Heart right ventricle (tissue), 16 donors: ENCODE measurements around the gene SPATA3. TPM values are rescaled to one million over a fixed set of nuclear protein-coding genes. Genes with fewer than 3 reads are reported as not detected.

ENCODE experiments used
- ATAC-seq, 8 donors: fragments of 200-7000 bp; cut with Tn5 transposase; one replicate each; pipeline ENCODE4 v1.9.1; 2020; ENCODE audit warnings: mild to moderate bottlenecking in 8 of 8, moderate library complexity in 8 of 8, moderate number of reproducible peaks in 1 of 8
- DNase-seq, 2 donors: peaks; one replicate each; pipeline ENCODE4 v3.0.0-alpha.2; 2020
- H3K27ac ChIP-seq, 10 donors: fragments of 200-600 bp; sonication (generic) in 2 of 10; one replicate each; pipeline versions ENCODE4 v1.5.0 to v1.8.0; 2020 to 2022; ENCODE audit warnings: mild to moderate bottlenecking in 3 of 10
- H3K27me3 ChIP-seq, 7 donors: fragments of 200-600 bp; one replicate each; pipeline ENCODE4 v1.8.0; 2021 to 2022; ENCODE audit warnings: mild to moderate bottlenecking in 2 of 7
- H3K36me3 ChIP-seq, 9 donors: fragments of 200-600 bp; sonication (generic) in 1 of 9; one replicate each; pipeline versions ENCODE4 v1.5.0 to v1.8.0; 2020 to 2022; ENCODE audit warnings: mild to moderate bottlenecking in 2 of 9
- H3K4me1 ChIP-seq, 9 donors: fragments of 200-600 bp; sonication (generic) in 1 of 9; one replicate each; pipeline versions ENCODE4 v1.5.0 to v1.8.0; 2020 to 2022; ENCODE audit warnings: mild to moderate bottlenecking in 4 of 9
- H3K4me3 ChIP-seq, 10 donors: fragments of 200-600 bp; sonication (generic) in 2 of 10; one replicate each; pipeline versions ENCODE4 v1.5.0 to v1.8.0; 2020 to 2022; ENCODE audit warnings: mild to moderate bottlenecking in 7 of 10, moderate library complexity in 2 of 10
- H3K9me3 ChIP-seq, 11 donors: fragments of 200-600 bp in 10 of 11; sonication (generic) in 2 of 11; one replicate each; pipeline versions ENCODE4 v1.5.0 to v1.8.0; 2013 to 2022; ENCODE audit warnings: mild to moderate bottlenecking in 2 of 11, control low read depth in 1 of 11, moderate library complexity in 1 of 11
- CTCF ChIP-seq, 9 donors: fragments of 200-600 bp; sonication (generic) in 2 of 9; IDR thresholded peaks; one replicate each; pipeline versions ENCODE4 v1.5.0 to v1.8.0; 2021 to 2022; ENCODE audit warnings: antibody characterized with exemption in 9 of 9, mild to moderate bottlenecking in 5 of 9, moderate library complexity in 1 of 9
- WGBS, 2 donors: extraction: QIAGEN DNeasy Blood & Tissue Kit; methylation state at CpG; one replicate each; pipeline ENCODE4 v1.1.7; 2013; ENCODE audit warnings: inconsistent platforms in 1 of 2; 5-methylcytosine and 5-hydroxymethylcytosine counted together
- intact Hi-C, 10 donors: fragments of 100-400 bp; cut with DNase I; formaldehyde crosslinking; loops; one replicate each; pipeline versions ENCODE4 v1.11.1 to v1.14.2; 2022
- polyA plus RNA-seq, 2 donors: library from polyadenylated mRNA; stranded (reverse); fragments of 200-250 nt; gene quantifications; one replicate each; pipeline ENCODE4 v1.2.3, GENCODE V29; 2013
- total RNA-seq, 10 donors: library from RNA; stranded (reverse); fragmentation: NEBNext Ultra II Directional in 3 of 10; extraction: Animal tissue kit (Norgen Biotek cat#: 25700) in 3 of 10; gene quantifications; one replicate each; pipeline versions ENCODE4 v1.2.1 to v1.2.4, GENCODE V29; 2021 to 2023
- donor health status: Arrhythmogenic right ventricular cardiomyopathy.
- donor health status: ischemic (EF 13 %, LVEDD 7.1; RV severe dilation, severe dysfunction).
- donor health status: healthy with polysubstance abuse.
- donor health status: DM: no; HTN: yes; CAD: no.
- donor health status: DM: no; HTN: no; CAD: no.
- donor health status: ischemic (EF 25% LVEDD 6.9; RV normal size, moderate dysfunction).
- donor health status: ischemic (EF 25% LVEDD 5.7; RV mildly dilated, moderate dysfunction).
- donor health status: healthy.
- donor health status: DM: yes; HTN: yes; CAD: no.
- donor health status: Ischemic cardiomyopathy.
- donor health status: ischemic (EF 35%, LVEDD 5.7; RV mildly dilated, moderate dysfunction).
- donor health status: nonischemic (EF 11% LVEDD 7.7; RV severe dilation, severe dysfunction).
- donor health status: DM: yes; HTN: yes; CAD: no.
- donor health status: PGD.
- donor health status: ischemic (EF 29% LVEDD 5.4; RV normal size, mild dysfunction).
- donor health status: nonischemic (EF 23%, LVEDD 6.1; RV moderate dilation, normal function).

The SPATA3 gene
- total and polyA plus RNA-seq, 12 donors, result not detected

GRCh38 chr2:231038483-231039293, 42.8 kb downstream of the SPATA3 start:
- Histone ChIP-seq H3K9me3 (no peaks in the 10 kb centered on the region), H3K27ac (no peak overlapping the region), H3K4me3 (no peak overlapping the region), H3K36me3 (no peaks in the 10 kb centered on the region), H3K4me1 (peaks cover 0 to 3% (median 0%) of the 10 kb centered on the region in 9 donors), H3K27me3 (peaks cover 11 to 82% (median 68%) of the 10 kb centered on the region in 7 donors)
- ATAC-seq (no peak), DNase-seq (no peak)
- intact Hi-C loops, result no loop called here
- TF ChIP-seq CTCF (IDR thresholded peaks at IDR 0.05), result no peak
- WGBS, 2 donors, result 27% methylated on average over 21 of the region's 21 CpGs

DNA sequence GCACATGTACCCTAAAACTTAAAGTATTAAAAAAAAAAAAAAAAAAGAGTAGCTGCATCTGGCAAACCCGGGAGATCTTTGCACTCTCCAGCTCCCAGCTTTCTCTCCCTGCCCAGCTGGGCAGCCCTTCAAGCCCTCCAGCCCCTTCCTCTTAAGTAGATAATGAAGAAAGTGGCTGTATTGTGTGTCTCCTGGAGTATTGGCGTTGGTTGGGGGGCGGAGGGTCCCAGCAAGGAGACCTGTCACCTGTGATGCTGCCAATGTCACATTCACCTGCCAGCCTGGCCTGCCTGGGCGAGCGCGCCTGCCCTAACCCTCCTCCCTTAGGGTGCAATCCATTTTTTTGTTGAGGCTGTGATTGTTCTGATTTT, 43.4 kb downstream of the SPATA3 start:
- intact Hi-C loops, result no loop called here
- H3K27me3 ChIP-seq, result peaks cover 11 to 76% (median 68%) of the 10 kb centered on the region in 7 donors
- 80 to 81% methylated on average over 6 of the region's 6 CpGs for WGBS, 2 donors

GRCh38 chr2:231039821-231040364, 44.0 kb downstream of the SPATA3 start:
- Histone ChIP-seq H3K27me3 (peaks cover 11 to 70% (median 62%) of the 10 kb centered on the region in 7 donors), H3K9me3 (no peaks in the 10 kb centered on the region), H3K4me3 (no peak overlapping the region), H3K27ac (no peak overlapping the region), H3K4me1 (peaks cover 0 to 3% (median 0%) of the 10 kb centered on the region in 9 donors), H3K36me3 (no peaks in the 10 kb centered on the region)
- no peak for ATAC-seq
- intact Hi-C loops, result loop anchor here in 1 of 10 donors (10.0 kb wide), 1 partner anchor 215 kb away; no protein-coding TSS in a partner anchor
- no peak for TF ChIP-seq CTCF (IDR thresholded peaks at IDR 0.05)
- 76 to 85% methylated on average over 8 of the region's 8 CpGs for WGBS, 2 donors
- DNase-seq, result no peak

More for the DNA sequence above, 43.4 kb downstream of the SPATA3 start:
- Histone ChIP-seq H3K4me3 (no peak overlapping the region), H3K9me3 (no peaks in the 10 kb centered on the region), H3K4me1 (peaks cover 0 to 3% (median 0%) of the 10 kb centered on the region in 9 donors), H3K36me3 (no peaks in the 10 kb centered on the region), H3K27ac (no peak overlapping the region)
- ATAC-seq, result no peak
- no peak for DNase-seq
- no peak for TF ChIP-seq CTCF (IDR thresholded peaks at IDR 0.05)

DNA sequence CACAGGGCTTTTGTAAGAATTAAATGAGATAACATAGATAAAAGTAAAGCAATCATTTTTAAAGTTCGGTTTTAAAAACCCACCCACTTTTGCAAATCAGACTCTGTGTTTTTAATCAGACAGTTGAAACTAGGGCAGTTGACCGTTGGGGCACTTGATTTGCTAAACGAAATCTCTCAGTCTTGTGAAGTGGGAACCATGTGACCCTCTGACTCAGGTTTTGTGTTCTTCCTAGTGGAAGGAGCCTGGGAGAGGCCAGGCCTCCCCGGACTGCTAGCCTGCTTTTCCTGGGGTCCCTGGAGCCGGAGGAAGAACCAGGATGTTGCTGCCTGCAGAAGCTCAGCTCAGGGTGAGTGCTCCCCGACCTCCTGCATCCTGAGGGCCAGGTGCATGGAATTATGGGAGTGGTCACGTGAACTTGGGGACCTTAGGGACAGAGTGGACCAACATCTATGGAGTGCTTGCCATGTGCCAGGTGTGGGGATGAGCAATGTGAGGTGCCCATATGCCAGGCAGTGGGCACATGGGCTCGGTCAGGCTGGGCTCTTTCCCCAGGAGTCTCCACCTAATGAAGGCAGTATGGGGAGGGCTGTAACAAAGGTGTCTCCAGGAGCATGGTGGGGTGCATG, 45.3 kb downstream of the SPATA3 start:
- TF ChIP-seq CTCF (IDR thresholded peaks at IDR 0.05), result no peak
- Histone ChIP-seq H3K4me1 (peaks cover 0 to 3% (median 0%) of the 10 kb centered on the region in 9 donors), H3K4me3 (no peak overlapping the region), H3K36me3 (no peaks in the 10 kb centered on the region), H3K27me3 (peaks cover 11 to 57% (median 49%) of the 10 kb centered on the region in 7 donors), H3K9me3 (no peaks in the 10 kb centered on the region), H3K27ac (no peak overlapping the region)
- intact Hi-C loops, result loop anchor here in 1 of 10 donors (10.0 kb wide), 1 partner anchor 216 kb away; no protein-coding TSS in a partner anchor
- WGBS, 2 donors, result 67 to 68% methylated on average over 8 of the region's 8 CpGs
- DNase-seq (no peak), ATAC-seq (no peak)
